IMR-90 (cell line): ENCODE results near the gene COQ8A. TPM values are rescaled to one million over a fixed set of nuclear protein-coding genes. Genes with fewer than 3 reads are reported as not detected.

Experiments used
- ATAC-seq: fragments of 200-7000 bp; cut with Tn5 transposase; 2 replicates; pipeline ENCODE4 v1.9.1; 2020; ENCODE audit warnings: low read depth, mild to moderate bottlenecking, moderate library complexity
- BruUV-seq: library from RNA; stranded (reverse); fragments of 400-500 nt; replicated peaks from 2 replicates; lab custom pipeline; 2021; lab: Mats Ljungman, UMichigan
- CTCF ChIA-PET: fragments of 300-600 bp; formaldehyde crosslinking; extraction: SDS; loops from one replicate; lab custom pipeline; 2021; ENCODE audit warnings: antibody characterized with exemption; lab: Yijun Ruan, JAX
- POLR2A ChIA-PET: fragments of 300-600 bp; sonication (Branson Sonifier 250); formaldehyde crosslinking; loops from one replicate; lab custom pipeline; 2022; ENCODE audit warnings: antibody characterized with exemption; ENCODE audit not compliant: unreplicated experiment; lab: Charles Lee
- DNase-seq: peaks from one replicate; pipeline ENCODE4 v3.0.0; 2013
- H2AFZ ChIP-seq: replicated peaks from 2 replicates; pipeline ENCODE3; 2013; ENCODE audit warnings: low read length, mild to moderate bottlenecking; ENCODE audit not compliant: poor library complexity
- H2AK5ac ChIP-seq: 2 replicates; pipeline ENCODE4 v1.6.1; 2013; ENCODE audit warnings: low read depth, low read length, inconsistent platforms
- H2AK9ac ChIP-seq: replicated peaks from 2 replicates; pipeline ENCODE3; 2013; ENCODE audit warnings: mild to moderate bottlenecking, low read depth, low read length, moderate library complexity; ENCODE audit not compliant: poor library complexity
- H2BK120ac ChIP-seq: 2 replicates; pipeline ENCODE4 v1.6.1; 2013; ENCODE audit warnings: low read depth, low read length, inconsistent platforms
- H2BK15ac ChIP-seq: 3 replicates; pipeline ENCODE4 v1.6.1; 2013; ENCODE audit warnings: low read depth, low read length, inconsistent platforms
- H2BK20ac ChIP-seq: 2 replicates; pipeline ENCODE4 v1.6.1; 2013; ENCODE audit warnings: low read depth, mild to moderate bottlenecking, inconsistent platforms, low read length, moderate library complexity
- H2BK5ac ChIP-seq: 2 replicates; pipeline ENCODE4 v1.6.1; 2013; ENCODE audit warnings: mild to moderate bottlenecking, low read depth, low read length, inconsistent platforms; ENCODE audit not compliant: poor library complexity, severe bottlenecking
- H3K14ac ChIP-seq: replicated peaks from 2 replicates; pipeline ENCODE4 v1.6.1; 2013; ENCODE audit warnings: low read depth, low read length, inconsistent platforms
- H3K18ac ChIP-seq: 2 replicates; pipeline ENCODE4 v1.6.1; 2013; ENCODE audit warnings: low read depth, low read length, control low read depth
- H3K23ac ChIP-seq: 2 replicates; pipeline ENCODE4 v1.6.1; 2013; ENCODE audit warnings: low read depth, low read length, inconsistent platforms
- H3K27ac ChIP-seq: 2 replicates; pipeline ENCODE4 v1.5.1; 2013; ENCODE audit warnings: mild to moderate bottlenecking, control low read depth, low read length; ENCODE audit not compliant: insufficient read depth
- H3K27me3 ChIP-seq: 2 replicates; pipeline ENCODE4 v1.6.1; 2013; ENCODE audit warnings: low read length; ENCODE audit not compliant: control insufficient read depth, insufficient read depth
- H3K36me3 ChIP-seq: 2 replicates; pipeline ENCODE4 v1.6.1; 2013; ENCODE audit warnings: low read length, mixed read lengths; ENCODE audit not compliant: control insufficient read depth, insufficient read depth
- H3K4ac ChIP-seq: 2 replicates; pipeline ENCODE4 v1.6.1; 2013; ENCODE audit warnings: low read depth, low read length, inconsistent platforms
- H3K4me1 ChIP-seq: 2 replicates; pipeline ENCODE4 v1.6.1; 2013; ENCODE audit warnings: low read length, mixed read lengths; ENCODE audit not compliant: control insufficient read depth, insufficient read depth
- H3K4me2 ChIP-seq: 2 replicates; pipeline ENCODE4 v1.6.1; 2013; ENCODE audit warnings: low read depth, mild to moderate bottlenecking, control low read depth, low read length, moderate library complexity
- H3K4me3 ChIP-seq: 2 replicates; pipeline ENCODE4 v1.5.1; 2013; ENCODE audit warnings: low read depth, mild to moderate bottlenecking, control low read depth, low read length, moderate library complexity; ENCODE audit not compliant: insufficient read depth
- H3K56ac ChIP-seq: 2 replicates; pipeline ENCODE4 v1.6.1; 2013; ENCODE audit warnings: low read length, inconsistent platforms; ENCODE audit not compliant: insufficient read depth; ENCODE audit errors: extremely low read depth
- H3K79me1 ChIP-seq, 2 experiments: 2 replicates each; pipeline ENCODE4 v1.6.1; 2013; ENCODE audit warnings: low read length in 2 of 2, inconsistent platforms in 1 of 2, low read depth in 1 of 2
- H3K9ac ChIP-seq: 2 replicates; pipeline ENCODE4 v1.6.1; 2013; ENCODE audit warnings: low read depth, low read length, control low read depth
- H3K9me1 ChIP-seq: 2 replicates; pipeline ENCODE4 v1.6.1; 2013; ENCODE audit warnings: low read length, inconsistent platforms; ENCODE audit not compliant: insufficient read depth
- H3K9me3 ChIP-seq: 2 replicates; pipeline ENCODE4 v1.6.1; 2013; ENCODE audit warnings: low read length; ENCODE audit not compliant: control insufficient read depth, insufficient read depth
- H4K20me1 ChIP-seq: 2 replicates; pipeline ENCODE4 v1.6.1; 2013; ENCODE audit warnings: low read length, inconsistent platforms; ENCODE audit not compliant: insufficient read depth
- H4K5ac ChIP-seq: 2 replicates; pipeline ENCODE4 v1.6.1; 2013; ENCODE audit warnings: mild to moderate bottlenecking, low read depth, low read length, control low read depth
- H4K8ac ChIP-seq, 2 experiments: 2 replicates each; pipeline ENCODE4 v1.6.1; 2013; ENCODE audit warnings: low read depth in 2 of 2, low read length in 2 of 2, control low read depth in 1 of 2, inconsistent platforms in 1 of 2
- H4K91ac ChIP-seq: 2 replicates; pipeline ENCODE4 v1.6.1; 2013; ENCODE audit warnings: low read depth, low read length, inconsistent platforms; ENCODE audit not compliant: insufficient read depth
- MAZ ChIP-seq: IDR thresholded peaks from 2 replicates; pipeline ENCODE4 v1.6.1; 2012; ENCODE audit warnings: low read depth, mild to moderate bottlenecking, low read length, improper control_type of control experiment, moderate library complexity, borderline replicate concordance
- MXI1 ChIP-seq: IDR thresholded peaks from 2 replicates; pipeline ENCODE4 v1.6.1; 2012; ENCODE audit warnings: low read depth, mild to moderate bottlenecking, low read length, moderate library complexity, borderline replicate concordance
- RAD21 ChIP-seq: IDR thresholded peaks from 2 replicates; pipeline ENCODE4 v1.6.1; 2012; ENCODE audit warnings: low read length, improper control_type of control experiment
- WGBS, 2 experiments: methylation state at CpG; one replicate each; pipeline versions ENCODE4 v1.1.5 to v1.1.7; 2013; ENCODE audit warnings: missing lambda C conversion rate in 2 of 2; ENCODE audit not compliant: insufficient read length in 1 of 2; ENCODE audit errors: extremely low coverage in 2 of 2; 5-methylcytosine and 5-hydroxymethylcytosine counted together
- dilution Hi-C: fragments of 300-500 bp; cut with HindIII; formaldehyde crosslinking; loops from one replicate; pipeline ENCODE4 v1.14.3; 2018; ENCODE audit warnings: low sequenced_read_pairs; ENCODE audit not compliant: unreplicated experiment
- in situ Hi-C: fragments of 300-500 bp; cut with MboI; formaldehyde crosslinking; loops from 3 replicates; pipeline ENCODE4 v1.14.3; 2019; ENCODE audit warnings: low sequenced_read_pairs, inconsistent platforms, mixed read lengths
- intact Hi-C: fragments of 100-400 bp; cut with micrococcal nuclease; formaldehyde crosslinking; loops from 2 replicates; pipeline ENCODE4 v1.10.0; 2022
- polyA plus RNA-seq, 3 experiments: library from polyadenylated mRNA; depleted of rRNA; stranded (reverse); fragments of >200 nt; gene quantifications; 2 replicates each; pipeline ENCODE4 v1.2.3, GENCODE V29; 2012; ENCODE audit warnings: low replicate concordance in 1 of 3
- total RNA-seq: library from RNA; depleted of rRNA; stranded (reverse); fragments of >200 nt; gene quantifications from 2 replicates; pipeline ENCODE4 v1.2.3, GENCODE V29; 2012

The COQ8A gene
- total and polyA plus RNA-seq, 2 of the 4 experiments (the other 2 are of a cell fraction), result 3.8 to 6.1 TPM

- H4K91ac ChIP-seq, result no peak overlapping the region
- H3K79me1 ChIP-seq, result no peaks in the 10 kb centered on the region
- no peak overlapping the region for H3K14ac ChIP-seq
- no peaks in the 10 kb centered on the region for H3K9me3 ChIP-seq
- no peak overlapping the region for H2BK120ac ChIP-seq
- H2BK20ac ChIP-seq, result no peak overlapping the region
- H3K4me2 ChIP-seq, result no peak overlapping the region
- TF ChIP-seq MXI1 (no peak), RAD21 (no peak), MAZ (no peak)
- no peaks in the 10 kb centered on the region for H3K27me3 ChIP-seq
- intact Hi-C loops, result loop anchor here (10.0 kb wide), 1 partner anchor 63 kb away; no protein-coding TSS in a partner anchor
- CTCF ChIA-PET, result no interaction called here
- no peak overlapping the region for H3K4me3 ChIP-seq
- peaks cover 4% of the 10 kb centered on the region; the same call in 1 of the 2 replicates for H3K4me1 ChIP-seq
- no CpG with 5 or more reads among the region's 4 CpGs for WGBS, 2 experiments
- no peak overlapping the region for H3K4ac ChIP-seq
- H3K36me3 ChIP-seq, result peaks cover 2% of the 10 kb centered on the region
- no peak overlapping the region for H2AK9ac ChIP-seq
- H2BK15ac ChIP-seq, result no peak overlapping the region
- ATAC-seq (no peak), DNase-seq (no peak)
- POLR2A ChIA-PET, result no interaction called here
- H2AFZ ChIP-seq, result no peak overlapping the region
- no peak overlapping the region for H3K9ac ChIP-seq
- H3K27ac ChIP-seq, result no peak overlapping the region
- H3K18ac ChIP-seq, result no peak overlapping the region
- dilution Hi-C loops, result no loop called here
- H3K23ac ChIP-seq, result no peak overlapping the region
- no peak overlapping the region for H2BK5ac ChIP-seq
- BruUV-seq, result no TSS peak
- H4K8ac ChIP-seq, result no peak overlapping the region
- no peak overlapping the region for H3K56ac ChIP-seq
- no peaks in the 10 kb centered on the region for H4K20me1 ChIP-seq
- H3K9me1 ChIP-seq, result peaks cover 12% of the 10 kb centered on the region; the same call in 1 of the 2 replicates
- no peak overlapping the region for H4K5ac ChIP-seq
- H2AK5ac ChIP-seq, result no peak overlapping the region
- in situ Hi-C loops, result no loop called here
Measured at GRCh38 chr1:226901421-226901820, 38.7 kb upstream of the COQ8A start.
